Mesendoderm (in vitro differentiated cells): Measurements from ENCODE around the gene PIGO.

Experiments used
- DNase-seq: peaks from one replicate; pipeline ENCODE4 v3.0.0; 2013
- H2AK5ac ChIP-seq: 2 replicates; pipeline ENCODE4 v1.6.1; 2013; ENCODE audit warnings: low read length, inconsistent platforms
- H2BK120ac ChIP-seq: 2 replicates; pipeline ENCODE4 v1.6.1; 2013; ENCODE audit warnings: low read depth, mild to moderate bottlenecking, low read length, moderate library complexity, mixed read lengths
- H2BK15ac ChIP-seq: replicated peaks from 2 replicates; pipeline ENCODE4 v1.6.1; 2013; ENCODE audit warnings: low read depth, mild to moderate bottlenecking, moderate library complexity
- H2BK5ac ChIP-seq: 2 replicates; pipeline ENCODE4 v1.6.1; 2013; ENCODE audit warnings: low read length, inconsistent platforms
- H3K18ac ChIP-seq: 2 replicates; pipeline ENCODE4 v1.6.1; 2013; ENCODE audit warnings: mild to moderate bottlenecking, low read length, mixed read lengths
- H3K23ac ChIP-seq: one replicate; pipeline ENCODE4 v1.6.1; 2013; ENCODE audit warnings: low read length
- H3K27ac ChIP-seq: 2 replicates; pipeline ENCODE4 v1.5.1; 2013; ENCODE audit warnings: low read depth, mild to moderate bottlenecking, inconsistent platforms, low read length, moderate library complexity
- H3K27me3 ChIP-seq: 2 replicates; pipeline ENCODE4 v1.6.1; 2013; ENCODE audit warnings: low read length, control low read depth, mild to moderate bottlenecking, inconsistent platforms; ENCODE audit not compliant: insufficient read depth, poor library complexity
- H3K36me3 ChIP-seq: 2 replicates; pipeline ENCODE4 v1.6.1; 2013; ENCODE audit warnings: low read length, inconsistent platforms; ENCODE audit not compliant: control insufficient read depth, insufficient read depth
- H3K4ac ChIP-seq: one replicate; pipeline ENCODE4 v1.6.1; 2013; ENCODE audit warnings: low read depth, mild to moderate bottlenecking, low read length, moderate library complexity
- H3K4me1 ChIP-seq: 2 replicates; pipeline ENCODE4 v1.6.1; 2013; ENCODE audit warnings: low read depth, low read length, inconsistent platforms; ENCODE audit not compliant: control insufficient read depth
- H3K4me2 ChIP-seq: 2 replicates; pipeline ENCODE4 v1.6.1; 2013; ENCODE audit warnings: low read length
- H3K4me3 ChIP-seq: 2 replicates; pipeline ENCODE4 v1.5.1; 2013; ENCODE audit warnings: mild to moderate bottlenecking, low read length
- H3K56ac ChIP-seq: one replicate; pipeline ENCODE4 v1.6.1; 2013; ENCODE audit warnings: low read length
- H3K79me1 ChIP-seq: 2 replicates; pipeline ENCODE4 v1.6.1; 2013; ENCODE audit warnings: low read length, inconsistent platforms
- H3K79me2 ChIP-seq: 2 replicates; pipeline ENCODE4 v1.6.1; 2013; ENCODE audit warnings: mild to moderate bottlenecking, low read length; ENCODE audit not compliant: control insufficient read depth, insufficient read depth
- H3K9ac ChIP-seq: 2 replicates; pipeline ENCODE4 v1.6.1; 2013; ENCODE audit warnings: low read length, inconsistent platforms
- H4K5ac ChIP-seq: one replicate; pipeline ENCODE4 v1.6.1; 2013; ENCODE audit warnings: low read length
- H4K8ac ChIP-seq: one replicate; pipeline ENCODE4 v1.6.1; 2013; ENCODE audit warnings: low read depth, mild to moderate bottlenecking, control low read depth, low read length, moderate library complexity
- WGBS: extraction: QIAGEN DNeasy Blood & Tissue Kit; methylation state at CpG from one replicate; pipeline ENCODE4 v1.1.7; 2013; ENCODE audit warnings: low lambda C conversion rate, missing lambda C conversion rate; ENCODE audit not compliant: insufficient coverage; ENCODE audit errors: extremely low coverage; 5-methylcytosine and 5-hydroxymethylcytosine counted together

Gene PIGO

DNA sequence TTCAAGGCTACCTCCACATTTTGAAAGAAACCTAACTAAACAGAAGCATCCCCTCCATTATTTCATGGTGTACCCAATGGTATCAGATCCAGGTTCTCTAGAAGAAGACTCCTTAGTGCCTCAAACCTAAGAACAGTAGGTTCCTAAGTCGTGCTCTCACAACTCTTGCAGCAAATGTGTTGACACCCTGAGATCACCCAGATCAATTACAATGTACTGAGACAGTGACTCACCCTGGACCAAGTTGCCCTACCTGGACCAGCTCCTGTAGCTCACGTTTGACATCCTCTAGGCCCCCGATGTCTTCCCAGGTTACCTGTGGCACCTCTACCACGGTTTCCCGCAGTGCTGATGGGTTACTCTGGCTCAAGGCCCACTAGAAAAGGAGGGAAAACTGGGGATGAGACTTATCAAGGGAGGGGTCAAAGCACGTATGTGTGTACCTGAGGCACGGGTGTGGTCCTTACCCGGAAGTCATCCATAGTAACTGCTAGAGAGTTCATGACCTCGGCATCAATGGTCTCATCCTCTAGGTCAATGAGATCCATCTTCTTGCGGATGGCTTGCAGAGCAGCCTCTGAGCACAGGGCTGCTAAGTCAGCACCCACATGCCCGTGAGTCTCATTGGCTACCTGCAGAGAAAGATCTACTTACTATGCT lies 35.7 kb downstream of the PIGO start:
- Histone ChIP-seq H3K27me3 (no peaks in the 10 kb centered on the region), H3K79me1 (peaks cover 34% of the 10 kb centered on the region), H2BK120ac (no peak overlapping the region), H4K8ac (no peak overlapping the region), H3K36me3 (peaks cover 72% of the 10 kb centered on the region), H3K56ac (no peak overlapping the region), H4K5ac (no peak overlapping the region), H3K4me2 (no peak overlapping the region), H3K23ac (no peak overlapping the region), H2BK5ac (no peak overlapping the region), H2AK5ac (no peak overlapping the region), H3K4me3 (no peak overlapping the region), H3K4ac (no peak overlapping the region), H3K9ac (no peak overlapping the region), H3K18ac (no peak overlapping the region), H3K79me2 (peaks cover 4% of the 10 kb centered on the region), H3K4me1 (no peaks in the 10 kb centered on the region), H2BK15ac (no peak overlapping the region), H3K27ac (no peak overlapping the region)
- WGBS = no CpG with 5 or more reads among the region's 11 CpGs
- DNase-seq = no peak

DNA sequence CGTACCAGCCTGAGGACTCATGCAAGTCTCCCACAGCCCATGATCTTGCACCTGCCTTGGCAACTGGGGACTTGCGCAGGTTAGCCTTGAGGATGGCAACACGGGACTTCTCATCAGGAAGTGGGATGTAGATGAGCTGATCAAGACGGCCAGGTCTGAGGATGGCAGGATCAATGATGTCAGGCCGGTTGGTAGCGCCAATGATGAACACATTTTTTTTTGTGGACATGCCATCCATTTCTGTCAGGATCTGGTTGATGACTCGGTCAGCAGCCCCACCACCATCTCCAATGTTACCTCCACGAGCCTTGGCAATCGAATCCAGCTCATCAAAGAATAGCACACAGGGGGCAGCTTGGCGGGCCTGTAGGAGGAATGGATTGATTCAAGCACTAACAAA lies 37.0 kb downstream of the PIGO start:
- H2BK5ac ChIP-seq = no peak overlapping the region
- no peak overlapping the region for H3K4ac ChIP-seq
- H2BK120ac ChIP-seq = no peak overlapping the region
- H3K79me2 ChIP-seq = no peaks in the 10 kb centered on the region
- H3K56ac ChIP-seq = no peak overlapping the region
- H3K36me3 ChIP-seq = peaks cover 63% of the 10 kb centered on the region
- no peak overlapping the region for H3K27ac ChIP-seq
- no peaks in the 10 kb centered on the region for H3K4me1 ChIP-seq
- H3K4me3 ChIP-seq = no peak overlapping the region
- no peak overlapping the region for H2AK5ac ChIP-seq
- no peak overlapping the region for H4K8ac ChIP-seq
- no peak overlapping the region for H4K5ac ChIP-seq
- no CpG with 5 or more reads among the region's 10 CpGs for WGBS
- H2BK15ac ChIP-seq = no peak overlapping the region
- no peak for DNase-seq
- H3K18ac ChIP-seq = no peak overlapping the region
- H3K23ac ChIP-seq = no peak overlapping the region
- H3K4me2 ChIP-seq = no peak overlapping the region
- no peaks in the 10 kb centered on the region for H3K27me3 ChIP-seq
- no peak overlapping the region for H3K9ac ChIP-seq
- H3K79me1 ChIP-seq = peaks cover 28% of the 10 kb centered on the region

DNA sequence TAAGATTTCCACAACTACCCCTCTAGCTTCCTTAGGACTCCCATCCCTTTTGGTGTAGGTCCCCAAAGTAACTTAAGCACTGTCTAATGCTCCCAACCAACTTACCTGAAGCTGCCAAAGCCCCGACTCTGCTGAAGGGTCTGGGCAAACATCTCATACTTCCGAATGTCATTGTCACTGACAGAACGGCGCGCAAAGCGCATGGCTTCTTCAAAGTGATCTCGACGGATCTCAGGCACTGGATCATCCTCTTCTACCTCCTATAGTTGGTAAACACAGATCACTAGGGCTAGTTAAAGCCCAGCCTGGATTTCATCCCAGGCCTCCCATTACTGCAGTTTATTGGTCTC lies 39.1 kb downstream of the PIGO start:
- Histone ChIP-seq H3K23ac (no peak overlapping the region), H3K4me3 (no peak overlapping the region), H3K79me1 (peaks cover 18% of the 10 kb centered on the region), H3K36me3 (peaks cover 46% of the 10 kb centered on the region), H3K18ac (no peak overlapping the region), H3K79me2 (no peaks in the 10 kb centered on the region), H3K4me2 (no peak overlapping the region), H4K5ac (no peak overlapping the region), H3K4me1 (no peaks in the 10 kb centered on the region), H2BK15ac (no peak overlapping the region), H3K9ac (no peak overlapping the region), H2AK5ac (no peak overlapping the region), H3K27ac (no peak overlapping the region), H2BK5ac (no peak overlapping the region), H2BK120ac (no peak overlapping the region), H3K4ac (no peak overlapping the region), H3K27me3 (no peaks in the 10 kb centered on the region), H3K56ac (no peak overlapping the region), H4K8ac (no peak overlapping the region)
- WGBS = no CpG with 5 or more reads among the region's 8 CpGs
- no peak for DNase-seq

DNA sequence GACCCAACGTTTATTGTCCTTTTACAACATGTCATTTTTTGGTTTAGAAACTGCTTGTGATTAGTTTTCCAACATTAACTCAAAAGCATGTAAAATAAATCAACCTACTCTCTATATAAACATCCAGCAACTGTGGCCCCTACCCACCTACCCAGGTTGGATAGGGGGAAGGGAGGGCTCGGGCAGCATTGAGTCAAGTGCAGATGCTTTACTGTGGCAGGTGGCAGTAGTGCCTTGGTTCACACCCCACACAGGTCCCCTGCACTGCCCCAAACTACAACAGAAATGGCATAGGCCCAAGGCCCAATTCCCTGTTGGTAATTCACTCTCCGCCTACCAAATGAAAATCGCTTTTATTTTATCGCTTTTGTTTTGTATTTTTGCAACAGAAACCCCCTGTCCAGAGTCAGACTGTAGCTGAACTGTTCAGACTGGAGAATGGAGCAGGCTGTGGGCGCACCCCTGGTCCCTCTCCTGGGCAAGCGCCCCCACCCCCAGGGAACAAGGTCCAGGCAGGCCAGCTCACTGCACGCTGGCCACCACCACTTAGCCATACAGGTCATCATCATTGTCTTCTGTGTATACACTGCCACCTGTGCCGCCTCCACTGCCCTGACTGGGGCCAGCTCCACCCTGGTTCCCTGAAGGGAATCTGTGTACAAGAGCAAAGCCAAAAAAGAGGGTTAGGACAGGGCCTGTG lies 39.7 kb downstream of the PIGO start:
- no peak overlapping the region for H3K9ac ChIP-seq
- H2BK15ac ChIP-seq = no peak overlapping the region
- no peak overlapping the region for H3K4me2 ChIP-seq
- H3K4me1 ChIP-seq = no peaks in the 10 kb centered on the region
- H3K79me2 ChIP-seq = no peaks in the 10 kb centered on the region
- no peak overlapping the region for H4K8ac ChIP-seq
- H3K4me3 ChIP-seq = no peak overlapping the region
- no peak overlapping the region for H3K4ac ChIP-seq
- no peak overlapping the region for H3K23ac ChIP-seq
- WGBS = no CpG with 5 or more reads among the region's 9 CpGs
- no peak overlapping the region for H4K5ac ChIP-seq
- H2BK5ac ChIP-seq = no peak overlapping the region
- H3K18ac ChIP-seq = no peak overlapping the region
- no peak for DNase-seq
- no peak overlapping the region for H3K56ac ChIP-seq
- no peak overlapping the region for H2BK120ac ChIP-seq
- H3K36me3 ChIP-seq = peaks cover 41% of the 10 kb centered on the region
- H3K27me3 ChIP-seq = no peaks in the 10 kb centered on the region
- H3K27ac ChIP-seq = no peak overlapping the region
- H3K79me1 ChIP-seq = peaks cover 14% of the 10 kb centered on the region
- H2AK5ac ChIP-seq = no peak overlapping the region

DNA sequence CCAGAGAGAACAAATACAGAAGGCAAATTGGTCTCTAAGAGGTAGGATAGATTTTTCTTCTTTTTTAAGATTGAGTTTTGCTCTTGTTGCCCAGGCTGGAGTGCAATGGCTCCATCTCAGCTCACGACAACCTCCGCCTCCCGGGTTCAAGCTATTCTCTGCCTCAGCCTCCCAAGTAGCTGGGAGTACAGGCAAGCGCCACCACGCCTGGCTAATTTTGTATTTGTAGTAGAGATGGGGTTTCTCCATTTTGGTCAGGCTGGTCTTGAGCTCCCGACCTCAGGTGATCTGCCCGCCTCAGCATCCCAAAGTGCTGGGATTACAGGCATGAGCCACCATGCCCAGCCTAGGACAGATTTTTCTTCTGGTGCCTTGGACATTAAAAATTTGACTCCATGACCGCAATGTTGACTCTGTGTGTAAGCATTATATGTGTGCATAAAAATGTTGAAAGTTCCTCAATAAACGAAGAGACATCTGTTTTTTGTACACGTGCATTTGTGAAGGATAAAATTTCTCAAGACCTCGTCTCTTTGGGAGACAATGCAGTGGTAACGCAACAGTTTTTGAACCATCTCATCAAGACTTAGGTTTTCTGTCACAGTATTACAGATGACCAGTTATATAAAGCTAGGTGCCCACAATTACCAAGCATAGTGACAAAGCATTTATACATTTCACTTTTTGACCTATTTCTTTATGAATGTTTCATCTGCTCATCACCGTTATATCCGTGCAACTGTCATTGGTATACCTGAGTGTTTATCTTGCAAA lies 41.3 kb downstream of the PIGO start:
- Histone ChIP-seq H2BK5ac (no peak overlapping the region), H3K4me2 (no peak overlapping the region), H3K18ac (no peak overlapping the region), H3K79me2 (no peaks in the 10 kb centered on the region), H3K4me1 (no peaks in the 10 kb centered on the region), H3K9ac (no peak overlapping the region), H3K4ac (no peak overlapping the region), H2AK5ac (no peak overlapping the region), H2BK120ac (no peak overlapping the region), H3K79me1 (peaks cover 6% of the 10 kb centered on the region), H4K8ac (no peak overlapping the region), H3K4me3 (no peak overlapping the region), H2BK15ac (no peak overlapping the region), H3K36me3 (peaks cover 26% of the 10 kb centered on the region), H3K23ac (no peak overlapping the region), H3K27me3 (no peaks in the 10 kb centered on the region), H3K56ac (no peak overlapping the region), H3K27ac (no peak overlapping the region), H4K5ac (no peak overlapping the region)
- no peak for DNase-seq
- WGBS = no CpG with 5 or more reads among the region's 14 CpGs
